Stomach smooth muscle (tissue), 2 donors: ENCODE results near the gene GCM1.

Source experiments
- H3K27ac ChIP-seq: one replicate; pipeline ENCODE4 v1.7.0; 2013; ENCODE audit warnings: mild to moderate bottlenecking, low read length, inconsistent platforms
- H3K27me3 ChIP-seq, 2 donors: one replicate each; pipeline ENCODE4 v1.7.0; 2013; ENCODE audit warnings: low read length in 2 of 2; ENCODE audit not compliant: insufficient read depth in 2 of 2, control insufficient read depth in 1 of 2
- H3K36me3 ChIP-seq, 2 donors: one replicate each; pipeline ENCODE4 v1.7.0; 2013; ENCODE audit warnings: low read length in 2 of 2; ENCODE audit not compliant: control insufficient read depth in 2 of 2, insufficient read depth in 2 of 2
- H3K4me1 ChIP-seq: one replicate; pipeline ENCODE4 v1.7.0; 2013; ENCODE audit warnings: low read length; ENCODE audit not compliant: control insufficient read depth, insufficient read depth
- H3K4me3 ChIP-seq, 2 donors: one replicate each; pipeline ENCODE4 v1.7.0; 2013; ENCODE audit warnings: low read length in 2 of 2
- H3K9ac ChIP-seq, 2 donors: one replicate each; pipeline ENCODE4 v1.7.0; 2013; ENCODE audit warnings: low read length in 2 of 2, mild to moderate bottlenecking in 1 of 2
- H3K9me3 ChIP-seq, 2 donors: one replicate each; pipeline ENCODE4 v1.7.0; 2013; ENCODE audit warnings: low read length in 2 of 2; ENCODE audit not compliant: control insufficient read depth in 2 of 2
- donor health status: healthy.
- donor health status: Pancreatic carcinoma.

GCM1 gene

GRCh38 chr6:53125276-53125675 is 23.4 kb downstream of the GCM1 start:
- H3K36me3 ChIP-seq = no peaks in the 10 kb centered on the region
- H3K27ac ChIP-seq = no peak overlapping the region
- no peaks in the 10 kb centered on the region for H3K9me3 ChIP-seq
- no peaks in the 10 kb centered on the region for H3K4me1 ChIP-seq
- H3K27me3 ChIP-seq = no peaks in the 10 kb centered on the region
- no peak overlapping the region for H3K9ac ChIP-seq
- H3K4me3 ChIP-seq = no peak overlapping the region

- Histone ChIP-seq H3K4me1 (peaks cover 4% of the 10 kb centered on the region), H3K36me3 (no peaks in the 10 kb centered on the region), H3K9ac (no peak overlapping the region), H3K4me3 (no peak overlapping the region), H3K27me3 (no peaks in the 10 kb centered on the region), H3K9me3 (no peaks in the 10 kb centered on the region), H3K27ac (no peak overlapping the region)
Measured at GRCh38 chr6:53124131-53124800, 24.4 kb downstream of the GCM1 start.

- H3K27ac ChIP-seq = no peak overlapping the region
Measured at GRCh38 chr6:53119772-53120409, 28.8 kb downstream of the GCM1 start.

GRCh38 chr6:53119349-53119748 is 29.3 kb downstream of the GCM1 start:
- Histone ChIP-seq H3K36me3 (no peaks in the 10 kb centered on the region), H3K27me3 (no peaks in the 10 kb centered on the region), H3K9ac (no peak overlapping the region), H3K9me3 (no peaks in the 10 kb centered on the region), H3K4me1 (peaks cover 4% of the 10 kb centered on the region), H3K27ac (no peak overlapping the region), H3K4me3 (no peak overlapping the region)

More at GRCh38 chr6:53119772-53120409, 28.8 kb downstream of the GCM1 start:
- no peaks in the 10 kb centered on the region for H3K36me3 ChIP-seq
- H3K9me3 ChIP-seq = no peaks in the 10 kb centered on the region
- no peak overlapping the region for H3K4me3 ChIP-seq
- H3K27me3 ChIP-seq = no peaks in the 10 kb centered on the region
- peaks cover 4% of the 10 kb centered on the region for H3K4me1 ChIP-seq
- no peak overlapping the region for H3K9ac ChIP-seq

- H3K27me3 ChIP-seq = no peaks in the 10 kb centered on the region
- peaks cover 7% of the 10 kb centered on the region for H3K4me1 ChIP-seq
Measured at GRCh38 chr6:53115741-53116140, 32.9 kb downstream of the GCM1 start.

GRCh38 chr6:53115113-53115512 is 33.5 kb downstream of the GCM1 start:
- Histone ChIP-seq H3K9ac (no peak overlapping the region), H3K4me3 (no peak overlapping the region), H3K27ac (no peak overlapping the region), H3K9me3 (no peaks in the 10 kb centered on the region), H3K27me3 (no peaks in the 10 kb centered on the region), H3K4me1 (peaks cover 6% of the 10 kb centered on the region), H3K36me3 (no peaks in the 10 kb centered on the region)

More at GRCh38 chr6:53115741-53116140, 32.9 kb downstream of the GCM1 start:
- Histone ChIP-seq H3K27ac (no peak overlapping the region), H3K9me3 (no peaks in the 10 kb centered on the region), H3K4me3 (no peak overlapping the region), H3K9ac (no peak overlapping the region), H3K36me3 (no peaks in the 10 kb centered on the region)

- Histone ChIP-seq H3K9ac (no peak overlapping the region), H3K27ac (no peak overlapping the region), H3K4me1 (peaks cover 3% of the 10 kb centered on the region), H3K36me3 (no peaks in the 10 kb centered on the region), H3K9me3 (no peaks in the 10 kb centered on the region), H3K4me3 (no peak overlapping the region), H3K27me3 (no peaks in the 10 kb centered on the region)
Measured at GRCh38 chr6:53113742-53114141, 34.9 kb downstream of the GCM1 start.

- H3K27ac ChIP-seq = no peak overlapping the region
- no peaks in the 10 kb centered on the region for H3K27me3 ChIP-seq
- H3K36me3 ChIP-seq = no peaks in the 10 kb centered on the region
- no peak overlapping the region for H3K9ac ChIP-seq
- H3K4me1 ChIP-seq = peaks cover 3% of the 10 kb centered on the region
- H3K9me3 ChIP-seq = no peaks in the 10 kb centered on the region
- H3K4me3 ChIP-seq = no peak overlapping the region
Measured at GRCh38 chr6:53112871-53113270, 35.8 kb downstream of the GCM1 start.

- no peaks in the 10 kb centered on the region for H3K27me3 ChIP-seq
- no peak overlapping the region for H3K27ac ChIP-seq
- peaks cover 3% of the 10 kb centered on the region for H3K4me1 ChIP-seq
- H3K4me3 ChIP-seq = no peak overlapping the region
- H3K9ac ChIP-seq = no peak overlapping the region
- no peaks in the 10 kb centered on the region for H3K9me3 ChIP-seq
- no peaks in the 10 kb centered on the region for H3K36me3 ChIP-seq
Measured at GRCh38 chr6:53112404-53112803, 36.2 kb downstream of the GCM1 start.

GRCh38 chr6:53111865-53112264 is 36.8 kb downstream of the GCM1 start:
- Histone ChIP-seq H3K27me3 (no peaks in the 10 kb centered on the region), H3K9me3 (no peaks in the 10 kb centered on the region), H3K4me3 (no peak overlapping the region), H3K9ac (no peak overlapping the region), H3K36me3 (no peaks in the 10 kb centered on the region), H3K27ac (no peak overlapping the region), H3K4me1 (peaks cover 3% of the 10 kb centered on the region)

- H3K4me1 ChIP-seq = peaks cover 3% of the 10 kb centered on the region
- H3K4me3 ChIP-seq = no peak overlapping the region
- H3K36me3 ChIP-seq = no peaks in the 10 kb centered on the region
- H3K9ac ChIP-seq = no peak overlapping the region
- no peak overlapping the region for H3K27ac ChIP-seq
- H3K9me3 ChIP-seq = no peaks in the 10 kb centered on the region
- H3K27me3 ChIP-seq = no peaks in the 10 kb centered on the region
Measured at GRCh38 chr6:53109612-53110011, 39.0 kb downstream of the GCM1 start.
